ENCODE results near the gene GLB1L2.

- TF ChIP-seq, protein P1, sequence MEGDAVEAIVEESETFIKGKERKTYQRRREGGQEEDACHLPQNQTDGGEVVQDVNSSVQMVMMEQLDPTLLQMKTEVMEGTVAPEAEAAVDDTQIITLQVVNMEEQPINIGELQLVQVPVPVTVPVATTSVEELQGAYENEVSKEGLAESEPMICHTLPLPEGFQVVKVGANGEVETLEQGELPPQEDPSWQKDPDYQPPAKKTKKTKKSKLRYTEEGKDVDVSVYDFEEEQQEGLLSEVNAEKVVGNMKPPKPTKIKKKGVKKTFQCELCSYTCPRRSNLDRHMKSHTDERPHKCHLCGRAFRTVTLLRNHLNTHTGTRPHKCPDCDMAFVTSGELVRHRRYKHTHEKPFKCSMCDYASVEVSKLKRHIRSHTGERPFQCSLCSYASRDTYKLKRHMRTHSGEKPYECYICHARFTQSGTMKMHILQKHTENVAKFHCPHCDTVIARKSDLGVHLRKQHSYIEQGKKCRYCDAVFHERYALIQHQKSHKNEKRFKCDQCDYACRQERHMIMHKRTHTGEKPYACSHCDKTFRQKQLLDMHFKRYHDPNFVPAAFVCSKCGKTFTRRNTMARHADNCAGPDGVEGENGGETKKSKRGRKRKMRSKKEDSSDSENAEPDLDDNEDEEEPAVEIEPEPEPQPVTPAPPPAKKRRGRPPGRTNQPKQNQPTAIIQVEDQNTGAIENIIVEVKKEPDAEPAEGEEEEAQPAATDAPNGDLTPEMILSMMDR (IDR thresholded peaks at IDR 0.05) = no peak
- TF ChIP-seq POLR2A (IDR thresholded peaks at IDR 0.05) = no peak
Measured at GRCh38 chr11:134382830-134383229, 51.0 kb downstream of the GLB1L2 start.

All from Peyer's patch (tissue), 4 donors.